ENCODE results near the gene ZNF827. TPM values are rescaled to one million over a fixed set of nuclear protein-coding genes. Genes with fewer than 3 reads are reported as not detected.

The ZNF827 gene
- total RNA-seq, 1 experiment from 2014 or later = 19.1 TPM

GRCh38 chr4:145782756-145783155 is 155.9 kb downstream of the ZNF827 start:
- POLR2A ChIA-PET = no interaction called here
- DNase-seq (ENCODE audit: low read depth, low spot score) = no peak
- CTCF ChIA-PET = no interaction called here
- Histone ChIP-seq H4K20me1 (ENCODE audit: insufficient read depth) (no peaks in the 10 kb centered on the region), H2AFZ (ENCODE audit: low read depth, low read length, poor library complexity, severe bottlenecking) (no peak overlapping the region), H3K9ac (ENCODE audit: low read length) (no peak overlapping the region), H3K4me2 (ENCODE audit: low read length) (no peak overlapping the region), H3K4me1 (ENCODE audit: control insufficient read depth in 1 of 2, insufficient read depth in 2 of 2, low read length in 2 of 2) (no peaks in the 10 kb centered on the region), H3K36me3 (ENCODE audit: control insufficient read depth in 1 of 2, insufficient read depth in 2 of 2, low read length in 2 of 2) (peaks cover 0 to 3% of the 10 kb centered on the region in 2 experiments; a peak in 1 of 4 replicates), H3K27me3 (ENCODE audit: insufficient read depth, low read length) (no peaks in the 10 kb centered on the region), H3K9me2 (ENCODE audit: insufficient read depth) (no peaks in the 10 kb centered on the region), H3K9me3 (ENCODE audit: control insufficient read depth in 1 of 2, insufficient read depth in 1 of 2, low read depth in 1 of 2, low read length in 2 of 2) (no peaks in the 10 kb centered on the region), H3K79me2 (ENCODE audit: insufficient read depth, low read length) (no peaks in the 10 kb centered on the region), H3K27ac (ENCODE audit: low read depth, low read length) (no peak overlapping the region), H3K4me3 (replicated peaks in 1 of 2; ENCODE audit: low read depth in 1 of 2, low read length in 2 of 2) (no peak overlapping the region)
- TF ChIP-seq EZH2 (IDR thresholded peaks at IDR 0.05) = no peak
- no peak for TF ChIP-seq POLR2A (IDR thresholded peaks at IDR 0.05; ENCODE audit: borderline replicate concordance, extremely low read depth, insufficient read depth, insufficient read length)
- no peak for TF ChIP-seq CEBPB (IDR thresholded peaks at IDR 0.05; ENCODE audit: low read depth)
- TF ChIP-seq EGR1 (IDR thresholded peaks at IDR 0.05; ENCODE audit: low read depth) = no peak
- no peak for TF ChIP-seq ZBTB33 (IDR thresholded peaks at IDR 0.05; ENCODE audit: extremely low read depth, insufficient replicate concordance, low read length)
- TF ChIP-seq MAX (IDR thresholded peaks at IDR 0.05) = no peak
- TF ChIP-seq YY1 (IDR thresholded peaks at IDR 0.05; ENCODE audit: extremely low read depth, insufficient replicate concordance, low read depth, low read length) = no peak
- TF ChIP-seq POLR2AphosphoS5 (IDR thresholded peaks at IDR 0.05; ENCODE audit: low read depth, low read length) = no peak
- no peak for TF ChIP-seq RAD21 (IDR thresholded peaks at IDR 0.05; ENCODE audit: low read depth)
- no peak for TF ChIP-seq CTCF (IDR thresholded peaks at IDR 0.05 in 2 of 3, conservative IDR thresholded peaks at IDR 0.05 in 1 of 3; ENCODE audit: borderline replicate concordance in 1 of 3, insufficient read depth in 1 of 3, low read depth in 2 of 3, low read length in 2 of 3)
- no peak for TF ChIP-seq EZH2phosphoT487 (IDR thresholded peaks at IDR 0.05; ENCODE audit: borderline replicate concordance)
- no peak for TF ChIP-seq CBX3 (IDR thresholded peaks at IDR 0.05; ENCODE audit: low read depth)
- TF ChIP-seq ZFX (IDR thresholded peaks at IDR 0.05) = no peak
- TF ChIP-seq TCF7L2 (IDR thresholded peaks at IDR 0.05; ENCODE audit: borderline replicate concordance, extremely low read depth, insufficient read depth, insufficient read length) = no peak
- no peak for TF ChIP-seq ATF3 (IDR thresholded peaks at IDR 0.05)
- no peak for TF ChIP-seq SP1 (IDR thresholded peaks at IDR 0.05; ENCODE audit: low read depth)
- no peak for TF ChIP-seq ELF1 (IDR thresholded peaks at IDR 0.05; ENCODE audit: borderline replicate concordance, low read depth)
- ATAC-seq = no peak
- RAD21 ChIA-PET (ENCODE audit: low non-redundant PET in 1 of 2, low total read pairs in 2 of 2, uncharacterized antibody in 2 of 2, unreplicated experiment in 2 of 2) = no interaction called here
- intact Hi-C loops (cut with micrococcal nuclease) = no loop called here
- no TSS peak for BruUV-seq (replicated peaks)

Measured in HCT116 (cell line).